ENCODE data around the gene BCL2L15.

The BCL2L15 gene

GRCh38 chr1:113857776-113858175 is 29.6 kb downstream of the BCL2L15 start:
- DNase-seq: no peak
- Histone ChIP-seq H3K4me2 (ENCODE audit: low read depth, low read length) (no peak overlapping the region), H3F3A (ENCODE audit: insufficient read depth, low read length) (peaks cover 17% of the 10 kb centered on the region), H3K9ac (ENCODE audit: low read length) (no peak overlapping the region), H4K20me1 (ENCODE audit: insufficient read depth, low read length) (no peaks in the 10 kb centered on the region), H3K27ac (ENCODE audit: low read length) (no peak overlapping the region), H3K27me3 (replicated peaks; ENCODE audit: insufficient read depth, low read length) (no peaks in the 10 kb centered on the region), H3K4me1 (ENCODE audit: low read length) (peaks cover 14% of the 10 kb centered on the region), H3K36me3 (replicated peaks; ENCODE audit: insufficient read depth, low read length) (no peaks in the 10 kb centered on the region), H3K4me3 (ENCODE audit: low read length) (no peak overlapping the region), H3K79me2 (ENCODE audit: low read length) (no peaks in the 10 kb centered on the region), H2AFZ (ENCODE audit: low read length) (no peak overlapping the region), H3K9me2 (replicated peaks; ENCODE audit: insufficient read depth, low read length) (no peaks in the 10 kb centered on the region), H3K9me3 (replicated peaks; ENCODE audit: insufficient read depth, low read length) (no peaks in the 10 kb centered on the region)
- TF ChIP-seq CTCF (IDR thresholded peaks at IDR 0.05; ENCODE audit: low read length) (no peak), EZH2 (optimal IDR thresholded peaks at IDR 0.05; ENCODE audit: low read depth, low read length) (no peak), EZH2phosphoT487 (IDR thresholded peaks at IDR 0.05; ENCODE audit: low read length) (no peak)

GRCh38 chr1:113856401-113856790 is 31.0 kb downstream of the BCL2L15 start:
- no peak overlapping the region for H3K4me2 ChIP-seq (ENCODE audit: low read depth, low read length)
- no peaks in the 10 kb centered on the region for H4K20me1 ChIP-seq (ENCODE audit: insufficient read depth, low read length)
- H3F3A ChIP-seq (ENCODE audit: insufficient read depth, low read length): peaks cover 17% of the 10 kb centered on the region
- no peak for TF ChIP-seq EZH2phosphoT487 (IDR thresholded peaks at IDR 0.05; ENCODE audit: low read length)
- no peak for TF ChIP-seq EZH2 (optimal IDR thresholded peaks at IDR 0.05; ENCODE audit: low read depth, low read length)
- no peak for TF ChIP-seq CTCF (IDR thresholded peaks at IDR 0.05; ENCODE audit: low read length)
- H3K9ac ChIP-seq (ENCODE audit: low read length): no peak overlapping the region
- no peaks in the 10 kb centered on the region for H3K9me3 ChIP-seq (replicated peaks; ENCODE audit: insufficient read depth, low read length)
- H3K36me3 ChIP-seq (replicated peaks; ENCODE audit: insufficient read depth, low read length): no peaks in the 10 kb centered on the region
- no peaks in the 10 kb centered on the region for H3K79me2 ChIP-seq (ENCODE audit: low read length)
- peaks cover 14% of the 10 kb centered on the region for H3K4me1 ChIP-seq (ENCODE audit: low read length)
- no peak overlapping the region for H3K27ac ChIP-seq (ENCODE audit: low read length)
- no peaks in the 10 kb centered on the region for H3K9me2 ChIP-seq (replicated peaks; ENCODE audit: insufficient read depth, low read length)
- DNase-seq: no peak
- no peak overlapping the region for H3K4me3 ChIP-seq (ENCODE audit: low read length)
- no peaks in the 10 kb centered on the region for H3K27me3 ChIP-seq (replicated peaks; ENCODE audit: insufficient read depth, low read length)
- no peak overlapping the region for H2AFZ ChIP-seq (ENCODE audit: low read length)

GRCh38 chr1:113855630-113856400 is 31.6 kb downstream of the BCL2L15 start:
- Histone ChIP-seq H3K79me2 (ENCODE audit: low read length) (no peaks in the 10 kb centered on the region), H3K27ac (ENCODE audit: low read length) (no peak overlapping the region), H3K4me2 (ENCODE audit: low read depth, low read length) (no peak overlapping the region), H3F3A (ENCODE audit: insufficient read depth, low read length) (peaks cover 17% of the 10 kb centered on the region), H2AFZ (ENCODE audit: low read length) (no peak overlapping the region), H3K9me3 (replicated peaks; ENCODE audit: insufficient read depth, low read length) (no peaks in the 10 kb centered on the region), H3K9me2 (replicated peaks; ENCODE audit: insufficient read depth, low read length) (no peaks in the 10 kb centered on the region), H3K27me3 (replicated peaks; ENCODE audit: insufficient read depth, low read length) (no peaks in the 10 kb centered on the region), H4K20me1 (ENCODE audit: insufficient read depth, low read length) (no peaks in the 10 kb centered on the region), H3K9ac (ENCODE audit: low read length) (no peak overlapping the region), H3K36me3 (replicated peaks; ENCODE audit: insufficient read depth, low read length) (no peaks in the 10 kb centered on the region), H3K4me3 (ENCODE audit: low read length) (no peak overlapping the region), H3K4me1 (ENCODE audit: low read length) (peaks cover 14% of the 10 kb centered on the region)
- DNase-seq: no peak
- TF ChIP-seq EZH2 (optimal IDR thresholded peaks at IDR 0.05; ENCODE audit: low read depth, low read length) (no peak), EZH2phosphoT487 (IDR thresholded peaks at IDR 0.05; ENCODE audit: low read length) (no peak), CTCF (IDR thresholded peaks at IDR 0.05; ENCODE audit: low read length) (no peak)

Data from MM.1S (cell line).